ENCODE data around the gene MISP.

Gene MISP

GRCh38 chr19:781800-782184 is 30.9 kb downstream of the MISP start:
- DNase-seq = no peak

GRCh38 chr19:782185-782877 is 31.4 kb downstream of the MISP start:
- no peak for DNase-seq

GRCh38 chr19:782878-783668 is 32.2 kb downstream of the MISP start:
- DNase-seq = no peak

GRCh38 chr19:784541-784940 is 33.6 kb downstream of the MISP start:
- DNase-seq = no peak

GRCh38 chr19:787536-787935 is 36.6 kb downstream of the MISP start:
- DNase-seq = no peak

GRCh38 chr19:788686-788982 is 37.7 kb downstream of the MISP start:
- no peak for DNase-seq

- DNase-seq = no peak
Observed at GRCh38 chr19:788983-789700, 38.2 kb downstream of the MISP start.

GRCh38 chr19:789701-790060 is 38.8 kb downstream of the MISP start:
- DNase-seq = no peak

GRCh38 chr19:791007-791566 is 40.2 kb downstream of the MISP start:
- no peak for DNase-seq

- DNase-seq = no peak
Observed at GRCh38 chr19:791567-792305, 40.8 kb downstream of the MISP start.

- no peak for DNase-seq
Observed at GRCh38 chr19:792306-792885, 41.5 kb downstream of the MISP start.

GRCh38 chr19:793806-794205 is 42.9 kb downstream of the MISP start:
- no peak for DNase-seq

- no peak for DNase-seq
Observed at GRCh38 chr19:795073-795611, 44.2 kb downstream of the MISP start.

- no peak for DNase-seq
Observed at GRCh38 chr19:795691-796581, 45.0 kb downstream of the MISP start.

- DNase-seq = peak; percentile 100
Observed at GRCh38 chr19:796692-797527, 46.0 kb downstream of the MISP start, which contains the start of gene PTBP1. TSS of gene PTBP1 (plus strand) at chr19:797452. CDS start at chr19:797498, 46 bp downstream.

- peak; percentile 89 for DNase-seq
Observed at GRCh38 chr19:797528-798414, 46.9 kb downstream of the MISP start.

- DNase-seq = no peak
Observed at GRCh38 chr19:798415-799075, 47.6 kb downstream of the MISP start.

- peak; percentile 23 for DNase-seq
Observed at GRCh38 chr19:799076-799881, 48.4 kb downstream of the MISP start.
